Trophoblast cell (in vitro differentiated cells and primary cell): Measurements from ENCODE around the gene OR8B3.

Experiments
- DNase-seq, 2 donors: peaks; one replicate each; pipeline ENCODE4 v3.0.0-alpha.2; 2016
- H2AFZ ChIP-seq: 2 replicates; pipeline ENCODE4 v1.6.1; 2013; ENCODE audit warnings: low read length, moderate library complexity, mild to moderate bottlenecking; ENCODE audit not compliant: insufficient read depth, poor library complexity
- H2AK5ac ChIP-seq: 2 replicates; pipeline ENCODE4 v1.6.1; 2013; ENCODE audit warnings: mild to moderate bottlenecking, low read length
- H2BK120ac ChIP-seq: 2 replicates; pipeline ENCODE4 v1.6.1; 2013; ENCODE audit warnings: low read length, mild to moderate bottlenecking, moderate library complexity; ENCODE audit not compliant: insufficient read depth, poor library complexity
- H2BK12ac ChIP-seq: 2 replicates; pipeline ENCODE4 v1.6.1; 2013; ENCODE audit warnings: mild to moderate bottlenecking, low read length, moderate library complexity
- H2BK5ac ChIP-seq: 2 replicates; pipeline ENCODE4 v1.6.1; 2013; ENCODE audit warnings: low read length, low read depth, moderate library complexity, mild to moderate bottlenecking; ENCODE audit not compliant: poor library complexity
- H3K14ac ChIP-seq: 2 replicates; pipeline ENCODE4 v1.6.1; 2013; ENCODE audit warnings: mild to moderate bottlenecking, low read length
- H3K18ac ChIP-seq: 2 replicates; pipeline ENCODE4 v1.6.1; 2013; ENCODE audit warnings: mild to moderate bottlenecking, low read length
- H3K23ac ChIP-seq: 2 replicates; pipeline ENCODE4 v1.6.1; 2013; ENCODE audit warnings: low read length
- H3K27ac ChIP-seq: 2 replicates; pipeline ENCODE4 v1.5.1; 2013; ENCODE audit warnings: low read depth, mild to moderate bottlenecking, inconsistent platforms, low read length, moderate library complexity
- H3K27me3 ChIP-seq: 2 replicates; pipeline ENCODE4 v1.6.1; 2013; ENCODE audit warnings: inconsistent platforms, mild to moderate bottlenecking, low read length, moderate library complexity; ENCODE audit not compliant: insufficient read depth
- H3K36me3 ChIP-seq, 2 experiments: 1 replicate in 1 of 2; 2 replicates in 1 of 2; pipeline ENCODE4 v1.6.1; 2013; ENCODE audit warnings: low read length in 2 of 2, mild to moderate bottlenecking in 2 of 2, moderate library complexity in 1 of 2; ENCODE audit not compliant: insufficient read depth in 2 of 2, control insufficient read depth in 1 of 2
- H3K4ac ChIP-seq: 2 replicates; pipeline ENCODE4 v1.6.1; 2013; ENCODE audit warnings: low read depth, mild to moderate bottlenecking, low read length, moderate library complexity
- H3K4me1 ChIP-seq, 2 experiments: 1 replicate in 1 of 2; 2 replicates in 1 of 2; pipeline ENCODE4 v1.6.1; 2013; ENCODE audit warnings: low read length in 2 of 2, mild to moderate bottlenecking in 2 of 2, moderate library complexity in 1 of 2; ENCODE audit not compliant: insufficient read depth in 2 of 2, control insufficient read depth in 1 of 2
- H3K4me2 ChIP-seq: 2 replicates; pipeline ENCODE4 v1.6.1; 2013; ENCODE audit warnings: inconsistent platforms, mild to moderate bottlenecking, low read length, moderate library complexity
- H3K4me3 ChIP-seq: 2 replicates; pipeline ENCODE4 v1.5.1; 2013; ENCODE audit warnings: mild to moderate bottlenecking, low read depth, low read length, inconsistent platforms
- H3K79me1 ChIP-seq: one replicate; pipeline ENCODE4 v1.6.1; 2013; ENCODE audit warnings: low read length
- H3K79me2 ChIP-seq: 2 replicates; pipeline ENCODE4 v1.6.1; 2013; ENCODE audit warnings: low read length, mild to moderate bottlenecking; ENCODE audit not compliant: control insufficient read depth, insufficient read depth, poor library complexity
- H3K9ac ChIP-seq: 2 replicates; pipeline ENCODE4 v1.6.1; 2013; ENCODE audit warnings: mild to moderate bottlenecking, low read length
- H3K9me3 ChIP-seq: 2 replicates; pipeline ENCODE4 v1.6.1; 2013; ENCODE audit warnings: low read depth, mild to moderate bottlenecking, control low read depth, inconsistent platforms, low read length; ENCODE audit not compliant: insufficient read depth
- H4K12ac ChIP-seq: 2 replicates; pipeline ENCODE4 v1.6.1; 2013; ENCODE audit warnings: low read depth, mild to moderate bottlenecking, low read length, moderate library complexity
- H4K8ac ChIP-seq: 2 replicates; pipeline ENCODE4 v1.6.1; 2013; ENCODE audit warnings: low read depth, mild to moderate bottlenecking, low read length, moderate library complexity
- H4K91ac ChIP-seq: one replicate; pipeline ENCODE4 v1.6.1; 2013; ENCODE audit warnings: low read depth, mild to moderate bottlenecking, low read length, moderate library complexity
- WGBS: extraction: QIAGEN DNeasy Blood & Tissue Kit; methylation state at CpG from one replicate; pipeline ENCODE4 v1.1.7; 2013; ENCODE audit warnings: missing lambda C conversion rate; ENCODE audit not compliant: insufficient read length, insufficient coverage; ENCODE audit errors: extremely low coverage; 5-methylcytosine and 5-hydroxymethylcytosine counted together

OR8B3 gene

GRCh38 chr11:124434699-124435098 lies 35.9 kb upstream of the OR8B3 start:
- H3K36me3 ChIP-seq: no peaks in the 10 kb centered on the region
- H2AFZ ChIP-seq: no peak overlapping the region
- H2AK5ac ChIP-seq: no peak overlapping the region
- WGBS: no CpG with 5 or more reads among the region's 2 CpGs
- no peak overlapping the region for H4K8ac ChIP-seq
- no peaks in the 10 kb centered on the region for H3K9me3 ChIP-seq
- H2BK5ac ChIP-seq: no peak overlapping the region
- H3K27me3 ChIP-seq: no peaks in the 10 kb centered on the region
- no peaks in the 10 kb centered on the region for H3K79me2 ChIP-seq
- no peak overlapping the region for H2BK12ac ChIP-seq
- no peaks in the 10 kb centered on the region for H3K4me1 ChIP-seq
- H4K12ac ChIP-seq: no peak overlapping the region
- H3K4me2 ChIP-seq: no peak overlapping the region
- no peak overlapping the region for H3K14ac ChIP-seq
- DNase-seq: no peak
- no peak overlapping the region for H3K18ac ChIP-seq
- H3K4me3 ChIP-seq: no peak overlapping the region
- no peak overlapping the region for H3K27ac ChIP-seq
- no peak overlapping the region for H2BK120ac ChIP-seq
- no peak overlapping the region for H3K4ac ChIP-seq
- no peaks in the 10 kb centered on the region for H3K79me1 ChIP-seq
- no peak overlapping the region for H3K23ac ChIP-seq
- no peak overlapping the region for H3K9ac ChIP-seq
- H4K91ac ChIP-seq: no peak overlapping the region

- H4K91ac ChIP-seq: no peak overlapping the region
- H2BK12ac ChIP-seq: no peak overlapping the region
- H4K12ac ChIP-seq: no peak overlapping the region
- no peak overlapping the region for H3K18ac ChIP-seq
- no peak for DNase-seq
- H3K36me3 ChIP-seq: no peaks in the 10 kb centered on the region
- no peak overlapping the region for H3K4ac ChIP-seq
- no peak overlapping the region for H3K4me3 ChIP-seq
- no peak overlapping the region for H3K27ac ChIP-seq
- H2AK5ac ChIP-seq: no peak overlapping the region
- H2BK5ac ChIP-seq: no peak overlapping the region
- H2BK120ac ChIP-seq: no peak overlapping the region
- no peaks in the 10 kb centered on the region for H3K9me3 ChIP-seq
- H2AFZ ChIP-seq: no peak overlapping the region
- no peaks in the 10 kb centered on the region for H3K79me1 ChIP-seq
- no peak overlapping the region for H3K23ac ChIP-seq
- H3K79me2 ChIP-seq: no peaks in the 10 kb centered on the region
- no peak overlapping the region for H3K9ac ChIP-seq
- H3K4me1 ChIP-seq: no peaks in the 10 kb centered on the region
- WGBS: no CpG with 5 or more reads among the region's 2 CpGs
- H3K14ac ChIP-seq: no peak overlapping the region
- H4K8ac ChIP-seq: no peak overlapping the region
- H3K27me3 ChIP-seq: no peaks in the 10 kb centered on the region
- no peak overlapping the region for H3K4me2 ChIP-seq
Measured at GRCh38 chr11:124429599-124429998, 30.8 kb upstream of the OR8B3 start.

- no peaks in the 10 kb centered on the region for H3K79me1 ChIP-seq
Measured at GRCh38 chr11:124424384-124424921, 25.6 kb upstream of the OR8B3 start, which contains the start of gene OR8B4. Gene OR8B4 (minus strand): TSS chr11:124424871. CDS start chr11:124424871, 0 bp downstream.

GRCh38 chr11:124421043-124421442 lies 22.2 kb upstream of the OR8B3 start:
- Histone ChIP-seq H2AFZ (no peak overlapping the region), H3K79me2 (no peaks in the 10 kb centered on the region), H4K12ac (no peak overlapping the region), H2AK5ac (no peak overlapping the region), H3K4me3 (no peak overlapping the region), H4K91ac (no peak overlapping the region), H3K23ac (no peak overlapping the region), H3K27me3 (no peaks in the 10 kb centered on the region), H3K14ac (no peak overlapping the region), H3K79me1 (no peaks in the 10 kb centered on the region), H3K4me1 (no peaks in the 10 kb centered on the region), H2BK120ac (no peak overlapping the region), H3K9ac (no peak overlapping the region), H4K8ac (no peak overlapping the region), H3K18ac (no peak overlapping the region), H2BK5ac (no peak overlapping the region), H2BK12ac (no peak overlapping the region), H3K27ac (no peak overlapping the region), H3K4ac (no peak overlapping the region), H3K36me3 (no peaks in the 10 kb centered on the region), H3K9me3 (no peaks in the 10 kb centered on the region), H3K4me2 (no peak overlapping the region)
- WGBS: no CpG with 5 or more reads among the region's 4 CpGs
- no peak for DNase-seq

More at GRCh38 chr11:124424384-124424921, 25.6 kb upstream of the OR8B3 start, which contains the start of gene OR8B4:
- no peak within 1 kb of the TSS for H3K18ac ChIP-seq
- no peak within 1 kb of the TSS for H2BK5ac ChIP-seq
- no peak within 1 kb of the TSS for H2AK5ac ChIP-seq
- H3K4me1 ChIP-seq: no peaks in the 10 kb centered on the region
- H2AFZ ChIP-seq: no peak within 1 kb of the TSS
- DNase-seq: no peak
- no peak within 1 kb of the TSS for H2BK120ac ChIP-seq
- no peak within 1 kb of the TSS for H4K8ac ChIP-seq
- H3K9ac ChIP-seq: no peak within 1 kb of the TSS
- no peak within 1 kb of the TSS for H2BK12ac ChIP-seq
- WGBS: no CpG with 5 or more reads among the region's 2 CpGs
- H3K9me3 ChIP-seq: no peaks in the 10 kb centered on the region
- H3K4me2 ChIP-seq: no peak within 1 kb of the TSS
- no peak within 1 kb of the TSS for H3K14ac ChIP-seq
- no peaks in the 10 kb centered on the region for H3K79me2 ChIP-seq
- no peaks in the 10 kb centered on the region for H3K27me3 ChIP-seq
- H4K12ac ChIP-seq: no peak within 1 kb of the TSS
- H3K36me3 ChIP-seq: no peaks in the 10 kb centered on the region
- H3K27ac ChIP-seq: no peak within 1 kb of the TSS
- no peak within 1 kb of the TSS for H4K91ac ChIP-seq
- H3K4ac ChIP-seq: no peak within 1 kb of the TSS
- no peak within 1 kb of the TSS for H3K4me3 ChIP-seq
- H3K23ac ChIP-seq: no peak within 1 kb of the TSS
